Prostate gland (tissue), 2 donors: ENCODE measurements around the gene SLAMF8. TPM values are rescaled to one million over a fixed set of nuclear protein-coding genes. Genes with fewer than 3 reads are reported as not detected.

Experiments
- DNase-seq: peaks from one replicate; pipeline ENCODE4 v3.0.0-alpha.2; 2019; ENCODE audit warnings: low spot score
- H3K27ac ChIP-seq, 2 donors: fragments of 200-600 bp; sonication (generic); 2 replicates each; pipeline ENCODE4 v1.5.1; 2017 to 2019
- H3K27me3 ChIP-seq: fragments of 200-600 bp; sonication (generic); replicated peaks from 2 replicates; pipeline ENCODE4 v1.5.1; 2019; ENCODE audit not compliant: insufficient read depth
- H3K36me3 ChIP-seq, 2 donors: fragments of 200-600 bp; sonication (generic); 1 replicate in 1 of 2; 2 replicates in 1 of 2; pipeline versions ENCODE4 v1.5.1 to v1.8.1; 2017 to 2019
- H3K4me1 ChIP-seq: fragments of 200-600 bp; sonication (generic); replicated peaks from 2 replicates; pipeline ENCODE4 v1.5.1; 2019
- H3K4me3 ChIP-seq, 2 donors: fragments of 200-600 bp; sonication (generic); 2 replicates each; pipeline ENCODE4 v1.5.1; 2017 to 2019
- H3K9me3 ChIP-seq: fragments of 200-600 bp; sonication (generic); 2 replicates; pipeline ENCODE4 v1.5.1; 2017
- CTCF ChIP-seq, 4 experiments: fragments of 200-600 bp in 2 of 4; fragments of 450-650 bp in 2 of 4; sonication (generic) in 2 of 4; IDR thresholded peaks; 1 replicate in 3 of 4; 2 replicates in 1 of 4; pipeline ENCODE4 v1.5.1; 2016 to 2019; ENCODE audit warnings: antibody characterized with exemption in 4 of 4, mild to moderate bottlenecking in 2 of 4, moderate library complexity in 2 of 4
- POLR2A ChIP-seq: fragments of 450-650 bp; IDR thresholded peaks from one replicate; pipeline ENCODE4 v1.6.1; 2016; ENCODE audit warnings: antibody characterized with exemption, mild to moderate bottlenecking
- POLR2AphosphoS5 ChIP-seq: sonication (generic); formaldehyde crosslinking; IDR thresholded peaks from one replicate; pipeline ENCODE4 v1.6.1; 2017; ENCODE audit warnings: antibody characterized with exemption
- WGBS: methylation state at CpG from one replicate; pipeline ENCODE4 v1.1.5; 2018; 5-methylcytosine and 5-hydroxymethylcytosine counted together
- intact Hi-C: fragments of 100-400 bp; cut with DNase I; formaldehyde crosslinking; loops from one replicate; pipeline ENCODE4 v1.14.2; 2022
- total RNA-seq, 2 donors: library from RNA; depleted of rRNA; stranded (reverse); fragments of >200 nt; gene quantifications; one replicate each; pipeline ENCODE4 v1.1.0, GENCODE V29; 2016

SLAMF8 gene
- total RNA-seq, 2 donors from 2014 or later: 1.1 to 1.2 TPM

GRCh38 chr1:159800177-159800930 lies 26.3 kb upstream of the SLAMF8 start:
- H3K4me3 ChIP-seq: no peak overlapping the region
- DNase-seq: no peak
- no peak overlapping the region for H3K27ac ChIP-seq
- no peaks in the 10 kb centered on the region for H3K36me3 ChIP-seq
- 77% methylated on average over 8 of the region's 8 CpGs for WGBS
- H3K9me3 ChIP-seq: no peaks in the 10 kb centered on the region
- H3K4me1 ChIP-seq: no peaks in the 10 kb centered on the region
- no peaks in the 10 kb centered on the region for H3K27me3 ChIP-seq
- TF ChIP-seq CTCF (IDR thresholded peaks at IDR 0.05): no peak
- TF ChIP-seq POLR2A: no peak
- TF ChIP-seq POLR2AphosphoS5: no peak
- intact Hi-C loops: no loop called here

DNA sequence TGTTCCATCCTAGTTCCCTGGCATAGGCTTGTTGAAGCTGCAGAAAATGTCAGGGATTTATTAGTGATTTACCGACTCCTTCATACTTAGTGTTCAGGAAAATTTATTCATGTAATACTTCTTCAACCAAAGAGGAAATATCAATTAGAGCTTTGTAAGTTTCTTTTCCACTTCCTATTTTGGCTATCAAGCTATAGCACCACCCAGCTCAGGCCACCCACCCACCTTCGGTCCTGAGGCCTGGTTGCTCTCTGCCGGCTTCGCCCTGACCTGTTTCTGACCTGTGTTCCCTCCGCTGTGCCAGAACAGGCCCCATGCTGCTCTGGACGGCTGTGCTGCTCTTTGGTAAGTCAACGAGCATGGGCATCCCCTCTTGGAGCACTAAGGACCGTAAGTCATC lies 24.6 kb upstream of the SLAMF8 start, which contains the start of gene FCRL6:
Gene FCRL6 (plus strand): TSS at position 250 of the 400 bp plus-strand sequence. CDS start 65 bp downstream, at position 315.
- Histone ChIP-seq H3K27ac (no peak within 1 kb of the TSS), H3K4me1 (no peaks in the 10 kb centered on the region), H3K36me3 (no peaks in the 10 kb centered on the region), H3K9me3 (no peaks in the 10 kb centered on the region), H3K4me3 (no peak within 1 kb of the TSS), H3K27me3 (no peaks in the 10 kb centered on the region)
- TF ChIP-seq CTCF (IDR thresholded peaks at IDR 0.05): no peak
- TF ChIP-seq POLR2AphosphoS5: no peak
- no peak for TF ChIP-seq POLR2A
- intact Hi-C loops: no loop called here
- DNase-seq: no peak
- 81% methylated on average over 8 of the region's 8 CpGs for WGBS

DNA sequence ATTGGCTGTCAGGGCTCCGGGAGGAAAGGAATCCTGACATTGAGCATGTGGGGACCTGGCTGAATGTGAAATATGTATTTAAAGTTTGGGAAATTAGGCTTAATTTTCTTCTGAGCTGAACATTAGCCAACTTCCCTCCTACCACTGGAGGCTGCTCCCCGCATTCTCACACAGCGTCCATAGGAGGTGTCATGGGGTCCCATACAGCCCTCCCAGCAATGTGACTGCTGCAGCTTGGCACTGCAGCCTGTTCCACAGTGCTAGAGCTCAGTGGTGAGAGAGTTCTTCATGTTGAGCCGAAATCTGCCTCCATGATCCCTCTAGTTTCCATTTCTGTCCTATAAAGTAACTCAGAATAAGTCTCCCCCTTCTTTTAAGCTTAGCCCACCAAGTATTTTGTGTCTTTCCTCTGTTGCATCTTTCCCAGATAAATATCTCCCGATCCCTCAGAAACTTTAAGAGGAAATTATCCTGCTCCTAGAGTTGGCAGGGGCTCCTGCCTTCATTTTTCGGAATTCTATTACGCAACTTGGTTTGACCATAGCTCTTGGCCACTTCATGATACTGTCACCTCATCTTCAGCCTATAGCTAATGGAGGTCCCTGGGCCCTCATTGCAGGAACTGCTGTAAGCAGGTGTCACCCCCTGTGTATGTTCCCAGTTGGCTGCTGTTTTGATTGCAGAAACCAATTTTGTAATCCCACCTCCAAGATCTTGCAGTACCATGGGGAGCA lies 22.6 kb upstream of the SLAMF8 start:
- no peaks in the 10 kb centered on the region for H3K4me1 ChIP-seq
- intact Hi-C loops: no loop called here
- no peak for DNase-seq
- no peak overlapping the region for H3K4me3 ChIP-seq
- H3K36me3 ChIP-seq: no peaks in the 10 kb centered on the region
- H3K27me3 ChIP-seq: no peaks in the 10 kb centered on the region
- 77% methylated on average over 7 of the region's 7 CpGs for WGBS
- H3K27ac ChIP-seq: no peak overlapping the region
- H3K9me3 ChIP-seq: no peaks in the 10 kb centered on the region
- TF ChIP-seq POLR2A (no peak), POLR2AphosphoS5 (no peak), CTCF (IDR thresholded peaks at IDR 0.05) (no peak)

GRCh38 chr1:159804924-159805323 lies 21.7 kb upstream of the SLAMF8 start:
- no peaks in the 10 kb centered on the region for H3K27me3 ChIP-seq
- H3K4me3 ChIP-seq: no peak overlapping the region
- H3K9me3 ChIP-seq: no peaks in the 10 kb centered on the region
- no peak overlapping the region for H3K27ac ChIP-seq
- H3K4me1 ChIP-seq: no peaks in the 10 kb centered on the region
- TF ChIP-seq CTCF (IDR thresholded peaks at IDR 0.05) (no peak), POLR2AphosphoS5 (no peak), POLR2A (no peak)
- no peaks in the 10 kb centered on the region for H3K36me3 ChIP-seq
- no peak for DNase-seq
- 27% methylated on average over 2 of the region's 2 CpGs for WGBS
- intact Hi-C loops: no loop called here
